GM12878 (cell line): Measurements from ENCODE around the gene IGSF6. TPM values are rescaled to one million over a fixed set of nuclear protein-coding genes. Genes with fewer than 3 reads are reported as not detected.

Source experiments
- ATAC-seq: fragments of 200-7000 bp; cut with Tn5 transposase; 3 replicates; pipeline ENCODE4 v1.9.1; 2020; ENCODE audit warnings: mild to moderate bottlenecking, moderate library complexity
- BruUV-seq: library from RNA; stranded (reverse); fragments of 400-500 nt; replicated peaks from 2 replicates; lab custom pipeline; 2021; lab: Mats Ljungman, UMichigan
- CTCF ChIA-PET: fragments of 300-600 bp; sonication (Branson Sonifier 250); formaldehyde crosslinking; extraction: SDS; loops from one replicate; lab custom pipeline; 2021; ENCODE audit warnings: inconsistent platforms; lab: Yijun Ruan, JAX
- POLR2A ChIA-PET: fragments of 350-600 bp; formaldehyde crosslinking; extraction: SDS; loops from one replicate; lab custom pipeline; 2021; ENCODE audit warnings: inconsistent platforms; lab: Charles Lee
- RAD21 ChIA-PET: fragments of 300-600 bp; sonication (Branson Sonifier 250); formaldehyde crosslinking; loops from one replicate; lab custom pipeline; 2023; ENCODE audit warnings: antibody characterized with exemption; ENCODE audit not compliant: unreplicated experiment; lab: Charles Lee
- SMC1A ChIA-PET: fragments of 300-600 bp; sonication (Branson Sonifier 250); formaldehyde crosslinking; loops from one replicate; lab custom pipeline; 2023; ENCODE audit not compliant: unreplicated experiment, uncharacterized antibody; lab: Charles Lee
- DNase-seq: peaks from one replicate; pipeline ENCODE4 v3.0.0-alpha.2; 2011; ENCODE audit warnings: low read depth, low spot score
- FAIRE-seq: peaks from 3 replicates; lab custom pipeline; 2011; peaks lifted over from hg19 to GRCh38; lab: Jason Lieb, UNC
- H2AFZ ChIP-seq: 2 replicates; pipeline ENCODE4 v1.6.0; 2011; ENCODE audit warnings: low read depth, low read length, control low read depth; ENCODE audit not compliant: control insufficient read depth
- H3K27ac ChIP-seq: 2 replicates; pipeline ENCODE4 v1.5.1; 2011; ENCODE audit warnings: control low read depth; ENCODE audit not compliant: control insufficient read depth, insufficient read depth
- H3K27me3 ChIP-seq, 2 experiments: replicated peaks in 1 of 2; 2 replicates each; pipeline versions ENCODE4 v1.6.0 to v1.6.1; 2011; ENCODE audit warnings: low read length in 1 of 2; ENCODE audit not compliant: control insufficient read depth in 2 of 2, insufficient read depth in 2 of 2
- H3K36me3 ChIP-seq, 2 experiments: 2 replicates each; pipeline ENCODE4 v1.5.1; 2011; ENCODE audit warnings: low read length in 1 of 2; ENCODE audit not compliant: control insufficient read depth in 2 of 2, insufficient read depth in 2 of 2
- H3K4me1 ChIP-seq: 2 replicates; pipeline ENCODE4 v1.6.1; 2011; ENCODE audit warnings: mild to moderate bottlenecking, low read length, moderate library complexity, mixed read lengths; ENCODE audit not compliant: control insufficient read depth, insufficient read depth
- H3K4me2 ChIP-seq: 2 replicates; pipeline ENCODE4 v1.6.0; 2011; ENCODE audit warnings: control low read depth; ENCODE audit not compliant: control insufficient read depth, insufficient read depth
- H3K4me3 ChIP-seq: fragments of 200-600 bp; sonication (generic); 2 replicates; pipeline ENCODE4 v1.5.1; 2016
- H3K79me2 ChIP-seq: 2 replicates; pipeline ENCODE4 v1.6.0; 2011; ENCODE audit warnings: low read length; ENCODE audit not compliant: control insufficient read depth, insufficient read depth
- H3K9ac ChIP-seq: 2 replicates; pipeline ENCODE4 v1.8.0; 2011; ENCODE audit warnings: low read length, control low read depth, mixed read lengths; ENCODE audit not compliant: control insufficient read depth, insufficient read depth
- H3K9me3 ChIP-seq: replicated peaks from 3 replicates; pipeline ENCODE4 v1.5.1; 2011; ENCODE audit warnings: mild to moderate bottlenecking, low read length; ENCODE audit not compliant: control insufficient read depth, insufficient read depth
- H4K20me1 ChIP-seq: 2 replicates; pipeline ENCODE4 v1.6.0; 2011; ENCODE audit not compliant: control insufficient read depth, insufficient read depth
- ATF3 ChIP-seq: IDR thresholded peaks from 2 replicates; pipeline ENCODE4 v1.6.1; 2011; ENCODE audit warnings: low read depth, mild to moderate bottlenecking, low read length, moderate library complexity, borderline replicate concordance; ENCODE audit errors: extremely low read depth
- CEBPB ChIP-seq, 2 experiments: fragments of 150-350 bp in 1 of 2; IDR thresholded peaks; 2 replicates each; pipeline ENCODE4 v1.6.1; 2012 to 2014; ENCODE audit warnings: low read depth in 2 of 2, low read length in 2 of 2, borderline replicate concordance in 1 of 2, inconsistent platforms in 1 of 2
- ELK1 ChIP-seq: IDR thresholded peaks from 2 replicates; pipeline ENCODE4 v1.6.1; 2012; ENCODE audit warnings: low read depth, low read length, improper control_type of control experiment
- HSF1 ChIP-seq: fragments of 150-350 bp; IDR thresholded peaks from 2 replicates; pipeline ENCODE4 v1.6.1; 2014; ENCODE audit warnings: mild to moderate bottlenecking, low read depth, low read length
- IKZF1 ChIP-seq: fragments of 450-650 bp; conservative IDR thresholded peaks from 2 replicates; pipeline ENCODE4 v1.6.1; 2017; ENCODE audit warnings: antibody characterized with exemption, mild to moderate bottlenecking
- MTA2 ChIP-seq: fragments of 450-650 bp; IDR thresholded peaks from 2 replicates; pipeline ENCODE4 v1.6.1; 2016; ENCODE audit warnings: low read depth, mild to moderate bottlenecking, moderate library complexity
- NFIC ChIP-seq: IDR thresholded peaks from 2 replicates; pipeline ENCODE4 v1.6.1; 2012; ENCODE audit warnings: low read depth, mild to moderate bottlenecking, inconsistent platforms, low read length, moderate library complexity
- NFYA ChIP-seq: IDR thresholded peaks from 2 replicates; pipeline ENCODE4 v1.6.1; 2011; ENCODE audit warnings: low read depth, mild to moderate bottlenecking, low read length, improper control_type of control experiment, borderline replicate concordance
- PBX3 ChIP-seq: IDR thresholded peaks from 2 replicates; pipeline ENCODE4 v1.6.1; 2011; ENCODE audit warnings: mild to moderate bottlenecking, low read depth, low read length, moderate library complexity; ENCODE audit not compliant: insufficient replicate concordance
- POLR2AphosphoS5 ChIP-seq: IDR thresholded peaks from 2 replicates; pipeline ENCODE4 v1.6.1; 2011; ENCODE audit warnings: mild to moderate bottlenecking, low read length, inconsistent platforms
- RAD21 ChIP-seq: IDR thresholded peaks from 2 replicates; pipeline ENCODE4 v1.6.1; 2011; ENCODE audit warnings: mild to moderate bottlenecking, low read depth, low read length, moderate library complexity; ENCODE audit not compliant: insufficient read depth
- RAD51 ChIP-seq: fragments of 450-650 bp; IDR thresholded peaks from 2 replicates; pipeline ENCODE4 v1.6.1; 2016; ENCODE audit warnings: moderate library complexity, mild to moderate bottlenecking, inconsistent platforms
- ZNF207 ChIP-seq: fragments of 450-650 bp; IDR thresholded peaks from 2 replicates; pipeline ENCODE4 v1.6.1; 2014; ENCODE audit warnings: antibody characterized with exemption, mild to moderate bottlenecking, borderline replicate concordance
- WGBS: methylation state at CpG from one replicate; pipeline ENCODE4 v1.1.6; 2016; ENCODE audit warnings: low lambda C conversion rate; ENCODE audit not compliant: insufficient replicate concordance, insufficient coverage; ENCODE audit errors: missing lambda C conversion rate; 5-methylcytosine and 5-hydroxymethylcytosine counted together
- in situ Hi-C: fragments of 300-500 bp; cut with MboI; formaldehyde crosslinking; loops from 9 replicates; pipeline ENCODE4 v1.14.3; 2018; ENCODE audit warnings: mixed read lengths
- intact Hi-C: fragments of 100-400 bp; cut with micrococcal nuclease; formaldehyde crosslinking; loops from one replicate; pipeline ENCODE4 v1.14.2; 2022; ENCODE audit not compliant: unreplicated experiment
- polyA plus RNA-seq, 11 experiments: library from polyadenylated mRNA; depleted of rRNA in 4 of 11; unstranded in 6 of 11; stranded (reverse) in 5 of 11; fragments of >200 nt; fragmentation: Nextera tagmentation in 4 of 11; fragmentation: Illumina TruSeq in 1 of 11; extraction: Ambion mirVana in 4 of 11; extraction: Trizol in 1 of 11; gene quantifications; 1 replicate in 1 of 11; 2 replicates in 10 of 11; pipeline versions ENCODE4 v1.2.1 to v1.2.3, GENCODE V29; 2011 to 2016; ENCODE audit warnings: inconsistent platforms in 2 of 11, missing spikeins in 2 of 11, low read depth in 1 of 11
- total RNA-seq, 4 experiments: library from RNA; depleted of rRNA in 3 of 4; stranded (reverse); fragments of >200 nt in 3 of 4; fragmentation: Illumina TruSeq in 1 of 4; extraction: Trizol in 1 of 4; gene quantifications; 2 replicates each; pipeline versions ENCODE4 v1.2.1 to v1.2.3, GENCODE V29; 2013 to 2021

The IGSF6 gene
- total and polyA plus RNA-seq, 10 of the 15 experiments (the other 5 are each of a cell fraction or from before 2014, with no cell fraction given) = 0.32 to 1.2 (median 0.72) TPM

- TF ChIP-seq PBX3 (no peak), MTA2 (no peak)
Measured at GRCh38 chr16:21646091-21646490, 6.3 kb downstream of the IGSF6 start (continued).

- no TSS peak for BruUV-seq
- FAIRE-seq = peak; percentile 86
- Histone ChIP-seq H4K20me1 (no peaks in the 10 kb centered on the region), H3K36me3 (no peaks in the 10 kb centered on the region; a peak in 1 of 4 replicates), H3K9me3 (no peaks in the 10 kb centered on the region), H3K27me3 (no peaks in the 10 kb centered on the region), H3K4me3 (peak overlapping the region; percentile 58), H3K4me2 (peak overlapping the region; percentile 51), H3K9ac (peak overlapping the region; percentile 48), H3K27ac (peak overlapping the region; percentile 88), H3K79me2 (no peaks in the 10 kb centered on the region; the same call in 1 of the 2 replicates), H3K4me1 (peaks cover 33% of the 10 kb centered on the region), H2AFZ (peak overlapping the region; percentile 30; the same call in 1 of the 2 replicates)
- CTCF ChIA-PET = interaction anchor here (0.6 to 10.1 kb wide), 19 partner anchors 10 to 543 kb away, joined by 3 to 100 read pairs (median 4); no protein-coding TSS in a partner anchor
- WGBS = under 1% methylated on average over 9 of the region's 9 CpGs
- RAD21 ChIA-PET = interaction anchor here (0.7 to 3.6 kb wide), 13 partner anchors 8 to 543 kb away, joined by 3 to 36 read pairs (median 4); no protein-coding TSS in a partner anchor
- peak; percentile 63 for ATAC-seq
- in situ Hi-C loops = no loop called here
- SMC1A ChIA-PET = interaction anchor here (0.6 to 10.1 kb wide), 16 partner anchors 9 to 1897 kb away, joined by 3 to 204 read pairs (median 4); partner anchors contain the start of gene METTL9
- POLR2A ChIA-PET = interaction anchor here (1.0 to 1.5 kb wide), 4 partner anchors 12 to 1371 kb away, joined by 3 to 8 read pairs (median 6); no protein-coding TSS in a partner anchor
- DNase-seq = peak; percentile 69
- intact Hi-C loops = no loop called here
- TF ChIP-seq ATF3 = no peak
- no peak; the same call in 1 of the 2 replicates for TF ChIP-seq ZNF207
- TF ChIP-seq POLR2AphosphoS5 = no peak
- TF ChIP-seq HSF1 = no peak
- TF ChIP-seq IKZF1 = peak; percentile 40
- TF ChIP-seq CEBPB (IDR thresholded peaks at IDR 0.05; ENCODE audit: borderline replicate concordance in 1 of 2, low read depth in 2 of 2, low read length in 2 of 2) = peak in 1 of 2 experiments; percentile 17; a peak in 1 of 4 replicates
- no peak for TF ChIP-seq RAD21
- no peak for TF ChIP-seq ELK1
- TF ChIP-seq RAD51 = peak; percentile 12; the same call in 1 of the 2 replicates
- peak; percentile 63 for TF ChIP-seq NFIC
- no peak for TF ChIP-seq NFYA
Measured at GRCh38 chr16:21645261-21645721, 7.1 kb downstream of the IGSF6 start.
